PC-3 (cell line): Measurements from ENCODE around the gene TUBA4B.

ENCODE experiments used
- CTCF ChIP-seq: fragments of 300-600 bp; sonication (generic); conservative IDR thresholded peaks from 2 replicates; pipeline ENCODE4 v1.5.1; 2017; ENCODE audit warnings: antibody characterized with exemption, low read depth, mild to moderate bottlenecking, low read length
- EZH2 ChIP-seq: fragments of 300-600 bp; sonication (generic); IDR thresholded peaks from one replicate; pipeline ENCODE4 v1.6.1; 2017; ENCODE audit warnings: antibody characterized with exemption, mild to moderate bottlenecking, low read length; ENCODE audit not compliant: unreplicated experiment

GRCh38 chr2:219274361-219274921, 21.4 kb downstream of the TUBA4B start:
- TF ChIP-seq CTCF (no peak), EZH2 (no peak)
